NCI-H1930 (cell line): Measurements from ENCODE around the gene SLC25A21.
"Not testable (repeated sequence)": the region's sequence is repeated elsewhere in the genome, so short reads cannot be mapped to it uniquely, and the experiment has no call there.

Source experiments
- DNase-seq, 2 experiments: peaks; one replicate each; lab custom pipeline; 2025; lab: John Stamatoyannopoulos, UW

The SLC25A21 gene

DNA sequence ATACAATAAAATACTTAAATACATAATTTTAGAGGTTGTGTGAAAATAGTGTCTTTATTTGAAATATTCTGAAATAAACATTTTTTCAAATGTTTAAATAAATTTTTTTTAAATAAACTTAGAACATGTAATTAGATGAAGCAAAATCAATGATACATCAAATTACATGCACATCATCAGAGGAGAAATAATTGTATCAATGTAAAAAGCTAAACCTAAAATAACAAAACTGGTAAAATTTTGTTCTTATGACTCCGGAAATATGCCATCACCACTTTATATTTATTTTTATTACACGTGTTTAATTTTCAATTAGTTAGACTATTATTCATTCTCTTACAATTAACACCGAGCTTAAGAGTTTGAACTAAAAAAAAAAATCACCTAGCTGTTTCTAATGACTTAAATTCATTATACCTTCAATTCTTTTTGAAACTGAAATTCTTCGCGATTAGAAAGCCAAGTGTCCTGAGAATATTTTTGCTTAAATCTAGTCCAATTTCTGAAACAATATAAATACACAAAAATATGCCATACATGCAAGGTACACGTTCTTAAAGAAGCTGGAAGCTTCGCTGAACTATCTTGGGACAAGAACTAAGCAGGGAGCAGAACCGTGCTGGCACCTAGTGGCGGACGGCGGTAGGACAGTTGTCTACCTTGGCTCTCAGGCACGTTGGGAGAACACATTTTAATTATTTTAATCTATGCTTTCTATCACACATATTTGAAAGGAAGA is 230.5 kb downstream of the SLC25A21 start:
- peak in 1 of 2 experiments; percentile 62 for DNase-seq

DNA sequence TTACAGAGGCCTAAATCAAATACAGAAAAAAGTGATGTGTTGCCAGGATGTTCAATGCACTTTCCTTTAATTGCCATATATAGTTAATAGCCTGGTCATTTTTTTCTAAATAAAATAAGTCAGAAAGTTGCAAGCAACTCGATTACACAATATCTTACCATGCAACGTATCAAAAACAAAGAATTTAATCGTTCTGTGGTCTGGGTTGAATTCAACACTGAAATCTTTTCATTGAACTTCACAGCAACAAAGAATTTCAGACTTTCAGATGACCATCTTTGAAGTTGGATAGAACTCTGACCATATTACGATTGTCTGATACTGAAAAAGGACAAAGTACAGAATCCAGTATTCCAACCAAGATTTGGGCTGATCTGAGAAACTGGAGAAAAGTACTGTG is 231.9 kb downstream of the SLC25A21 start:
- no peak for DNase-seq

DNA sequence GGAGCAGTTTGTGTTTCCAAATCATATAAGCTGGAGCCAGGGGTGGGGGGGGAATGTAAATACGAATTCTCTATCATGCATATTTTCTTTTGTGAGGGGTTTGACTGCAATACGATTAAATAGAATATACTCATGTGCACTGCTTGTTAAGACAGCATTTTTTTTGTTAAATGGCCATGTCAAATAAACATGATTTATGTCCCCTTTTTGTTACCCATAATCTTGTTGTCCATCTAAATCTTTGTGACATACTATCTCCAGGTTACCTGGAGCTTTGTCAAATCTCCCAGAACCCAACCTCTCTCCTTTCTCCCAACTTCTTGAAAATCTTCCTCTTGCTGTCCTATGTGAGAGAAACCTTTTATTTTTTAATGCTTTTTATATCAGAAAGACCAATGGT is 233.1 kb downstream of the SLC25A21 start:
- no peak for DNase-seq

DNA sequence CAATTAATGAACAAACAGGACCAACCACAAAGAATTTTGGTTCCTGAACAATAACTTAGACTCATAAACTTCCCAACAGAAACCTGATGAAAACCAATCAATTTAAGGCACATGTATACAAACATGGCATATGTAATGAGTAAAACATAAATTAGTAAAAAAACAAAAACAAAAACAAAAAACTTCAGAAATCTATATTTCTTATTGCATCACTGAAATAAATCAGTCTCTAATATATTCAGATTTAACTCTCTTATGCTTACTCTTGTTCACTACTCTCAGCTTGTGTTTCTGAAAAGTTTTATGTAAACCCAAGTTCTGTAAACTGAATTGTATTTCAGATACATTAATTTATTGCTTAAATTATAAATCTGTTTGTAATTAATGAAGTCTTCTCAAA is 233.7 kb downstream of the SLC25A21 start:
- no peak for DNase-seq

DNA sequence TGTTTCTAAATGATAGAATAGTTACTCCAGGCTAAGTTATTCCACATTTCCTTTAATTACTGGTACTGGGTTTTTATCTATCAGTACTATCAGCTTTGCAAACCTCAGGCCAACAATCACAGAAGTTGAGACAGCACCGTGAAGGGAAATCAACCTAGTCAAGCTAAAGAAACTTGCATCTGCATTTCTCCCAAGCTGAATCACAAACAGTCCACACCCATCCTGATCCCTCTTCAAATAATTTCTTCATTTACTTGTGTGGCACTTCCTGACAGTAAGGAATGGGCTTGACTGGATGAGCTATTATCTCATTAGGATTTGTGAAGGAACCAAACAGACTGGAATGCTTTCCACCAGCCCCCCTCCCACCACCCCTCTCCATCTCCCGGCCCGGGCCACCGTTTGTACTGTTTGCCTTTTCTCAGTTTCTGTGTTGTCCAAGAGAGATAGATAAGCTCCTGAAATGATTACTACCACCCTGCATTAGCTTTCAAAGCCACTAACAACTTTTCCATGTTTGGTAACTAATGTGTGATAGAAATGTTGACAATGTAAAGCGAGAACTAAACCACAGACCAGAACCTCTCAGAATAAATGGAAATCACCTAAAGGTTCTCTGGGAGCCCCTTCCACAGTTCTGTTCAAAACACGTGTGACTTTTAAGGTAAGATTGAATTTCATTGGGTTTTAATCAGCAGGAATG is 236.3 kb downstream of the SLC25A21 start:
- no peak for DNase-seq

DNA sequence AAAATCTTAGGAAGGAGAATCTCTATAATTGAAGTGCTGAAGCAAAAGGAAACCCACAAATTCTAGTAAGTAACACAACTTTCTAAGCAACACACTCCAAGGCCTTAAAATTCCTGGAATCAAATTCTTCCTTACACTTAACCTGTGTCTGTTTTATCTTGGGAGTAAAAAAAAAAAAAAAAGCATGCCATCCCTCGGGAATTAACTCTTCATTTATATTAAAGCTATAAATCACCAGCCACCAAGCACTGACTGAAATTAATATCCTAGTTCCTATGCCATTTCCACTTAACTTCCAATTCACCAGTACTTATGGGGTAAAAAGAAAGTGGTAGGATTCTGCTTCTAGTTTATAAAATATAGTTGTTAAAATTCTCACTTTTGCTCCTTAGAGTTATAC is 238.1 kb downstream of the SLC25A21 start:
- DNase-seq, result no peak

DNA sequence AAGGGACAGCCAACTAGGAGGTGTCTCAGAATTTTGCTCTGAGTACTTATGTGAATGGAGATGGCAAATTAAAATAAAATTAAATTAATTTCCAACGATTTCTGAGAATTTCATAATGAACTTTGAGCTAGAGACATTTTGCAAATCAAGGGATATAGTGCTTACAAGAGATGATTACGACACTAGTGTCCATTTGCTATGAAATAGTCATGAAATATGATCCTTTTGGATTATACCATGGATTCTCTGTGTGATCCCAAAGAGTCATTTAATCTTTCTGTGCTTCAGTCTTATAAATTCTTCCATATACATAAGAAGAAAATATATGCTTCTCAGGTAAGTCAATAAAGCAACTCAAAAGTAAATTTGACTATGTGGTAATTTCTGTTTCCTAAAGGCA is 240.6 kb downstream of the SLC25A21 start:
- no peak for DNase-seq

DNA sequence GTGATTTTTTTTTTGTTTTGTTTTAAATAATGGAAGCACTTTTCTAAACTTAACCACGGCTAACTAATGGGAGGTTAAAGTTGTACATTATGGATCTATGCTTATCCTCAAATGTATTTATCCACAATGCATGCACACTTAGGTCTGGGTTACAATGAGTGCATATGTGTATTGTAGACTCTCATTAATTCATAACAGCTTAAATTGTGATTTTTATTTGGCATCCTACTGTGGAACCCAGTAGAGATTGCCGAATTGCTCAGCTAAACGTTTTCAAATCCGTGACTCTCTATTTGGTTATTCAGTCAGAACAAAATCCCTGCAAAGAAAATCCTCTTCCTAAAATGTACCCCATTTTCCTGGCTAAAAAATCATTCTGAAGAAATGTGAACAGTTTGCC is 244.0 kb downstream of the SLC25A21 start:
- no peak for DNase-seq

DNA sequence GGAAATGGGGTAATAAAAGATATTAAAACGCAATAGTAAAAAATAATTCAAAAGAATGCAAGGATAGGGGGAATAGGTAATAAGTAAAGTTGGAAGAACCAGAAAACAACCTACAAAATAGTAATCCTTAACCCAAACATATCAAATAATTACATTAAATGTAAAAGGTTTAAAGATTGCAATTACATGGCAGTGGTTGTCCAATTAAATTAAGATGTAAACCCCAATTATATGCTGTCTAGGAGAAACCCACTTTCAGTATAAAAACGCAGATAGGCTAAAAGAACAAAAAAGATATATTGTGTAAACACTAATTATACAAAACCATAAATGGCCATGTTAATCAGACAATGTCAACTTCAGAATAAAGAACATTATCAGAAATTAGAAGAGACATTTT is 247.3 kb downstream of the SLC25A21 start:
- DNase-seq, result no peak

DNA sequence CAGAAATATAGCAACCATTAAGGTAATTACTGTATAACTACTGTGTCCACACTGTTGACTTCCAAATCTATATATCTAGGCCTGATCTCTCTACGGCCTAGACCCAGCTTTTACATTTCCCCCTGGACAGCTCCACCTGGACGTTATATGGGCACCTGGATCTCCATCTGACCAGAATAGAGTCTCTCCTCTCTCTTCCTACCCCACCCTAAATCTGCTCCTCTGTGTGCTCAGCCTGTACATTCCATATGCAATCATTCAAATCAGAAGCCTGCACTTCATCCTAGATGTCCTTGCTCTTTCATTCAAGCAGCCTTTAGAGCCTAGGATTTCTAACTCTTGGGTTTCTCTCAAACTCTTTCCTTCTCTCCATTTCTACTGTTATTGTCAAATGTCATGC is 255.7 kb downstream of the SLC25A21 start:
- peak in 1 of 2 experiments; percentile 37 for DNase-seq

DNA sequence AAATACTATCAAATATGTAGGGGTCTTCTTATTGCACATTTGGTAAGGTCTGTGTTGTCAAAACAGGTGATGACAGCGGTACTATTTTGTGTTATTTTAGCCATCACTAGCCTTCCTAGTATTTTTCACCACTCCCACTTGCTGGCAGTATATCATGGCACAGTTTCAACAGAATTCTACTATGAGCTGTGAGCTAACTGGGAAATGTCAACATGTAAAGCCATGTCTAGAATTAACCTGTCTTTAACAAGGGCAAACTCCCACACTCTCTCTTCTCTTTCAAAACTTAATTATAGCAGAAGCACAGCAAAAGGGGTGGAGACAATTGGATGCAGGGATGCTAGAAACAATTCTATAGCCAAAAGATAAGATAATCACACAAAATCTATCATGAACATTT is 257.3 kb downstream of the SLC25A21 start:
- no peak for DNase-seq

DNA sequence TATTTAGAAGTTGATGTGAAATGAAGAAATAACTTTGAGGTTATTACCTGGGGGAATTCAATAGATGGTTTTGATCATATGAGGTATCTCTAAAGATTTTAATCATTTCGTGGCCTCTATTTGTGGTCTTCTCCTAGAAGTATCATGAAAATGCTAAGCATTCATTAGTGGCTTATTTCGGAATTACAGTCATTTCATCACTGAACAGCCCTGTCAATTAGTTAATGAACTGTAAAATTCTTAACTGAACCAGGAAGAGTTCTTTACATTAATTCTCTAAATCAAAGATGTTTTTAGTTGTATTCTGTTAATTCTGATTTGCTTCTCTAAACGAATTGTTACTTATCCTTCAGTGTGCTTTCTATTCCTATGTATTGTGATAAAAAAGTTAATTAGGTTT is 261.8 kb downstream of the SLC25A21 start:
- DNase-seq, result no peak

DNA sequence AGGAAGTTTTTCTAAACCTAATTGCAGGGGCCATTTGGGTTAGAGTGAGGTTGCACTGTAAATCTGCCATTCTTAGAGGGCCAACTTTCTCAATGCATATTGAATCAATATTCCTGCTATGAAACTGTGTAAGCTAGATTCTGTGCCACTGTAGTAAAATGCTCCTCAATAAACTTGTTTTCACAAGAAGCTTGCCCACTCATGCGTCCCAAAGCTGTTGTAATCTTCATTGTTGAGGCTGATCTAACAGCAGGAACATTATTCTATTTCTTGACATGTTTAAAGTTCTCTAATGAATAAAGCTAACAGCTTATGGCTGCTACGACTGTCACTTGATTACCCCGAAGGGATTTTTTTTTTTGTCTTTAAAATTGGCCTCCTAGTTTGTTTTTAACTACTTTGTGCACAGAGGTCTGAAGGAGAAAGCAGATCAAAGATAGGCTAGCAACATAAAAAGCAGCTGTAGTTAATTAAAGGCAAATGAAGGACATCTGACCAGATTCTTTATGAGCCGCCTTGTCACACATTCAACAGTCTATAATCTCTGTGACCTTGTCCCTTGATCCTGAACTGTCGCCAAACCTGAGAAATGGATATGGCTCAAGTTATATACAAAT is 267.0 kb downstream of the SLC25A21 start:
- no peak for DNase-seq

DNA sequence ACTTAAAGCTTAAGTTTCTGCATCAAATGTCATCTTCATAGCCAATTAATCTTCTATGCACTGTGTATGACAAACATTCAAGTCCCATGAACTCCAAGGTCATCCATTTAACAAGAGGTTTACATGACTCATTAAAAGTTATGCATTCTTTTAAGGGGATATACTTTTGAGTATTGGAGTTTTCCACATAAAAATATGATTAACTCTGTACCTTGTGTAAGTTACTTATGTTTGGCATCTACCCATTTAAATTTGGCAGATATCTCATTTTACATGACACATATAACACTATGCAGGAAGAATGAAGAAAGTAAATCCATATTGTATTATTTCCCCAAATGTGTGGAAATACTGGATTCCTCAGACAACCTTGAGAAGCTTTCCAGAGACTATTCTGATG is 270.5 kb downstream of the SLC25A21 start:
- no peak for DNase-seq

DNA sequence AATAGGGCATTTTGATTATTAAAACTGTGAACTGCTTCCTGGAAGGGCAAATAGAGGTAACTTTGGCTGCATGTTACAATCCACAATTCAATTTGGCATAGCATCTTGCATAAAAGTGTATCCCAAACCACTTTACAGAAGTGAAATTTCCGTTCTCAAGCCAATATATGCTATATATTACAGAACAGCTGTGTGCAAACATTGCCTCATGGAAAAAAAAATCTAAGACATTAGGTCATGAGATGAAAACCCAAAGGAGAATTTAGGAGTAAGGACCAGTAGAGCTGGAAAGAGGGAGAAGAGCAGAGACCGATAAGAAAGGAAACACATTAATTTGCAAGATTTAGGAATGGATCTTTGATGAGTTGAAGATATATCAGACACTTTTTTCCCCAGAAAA is 271.6 kb downstream of the SLC25A21 start:
- DNase-seq, result no peak

DNA sequence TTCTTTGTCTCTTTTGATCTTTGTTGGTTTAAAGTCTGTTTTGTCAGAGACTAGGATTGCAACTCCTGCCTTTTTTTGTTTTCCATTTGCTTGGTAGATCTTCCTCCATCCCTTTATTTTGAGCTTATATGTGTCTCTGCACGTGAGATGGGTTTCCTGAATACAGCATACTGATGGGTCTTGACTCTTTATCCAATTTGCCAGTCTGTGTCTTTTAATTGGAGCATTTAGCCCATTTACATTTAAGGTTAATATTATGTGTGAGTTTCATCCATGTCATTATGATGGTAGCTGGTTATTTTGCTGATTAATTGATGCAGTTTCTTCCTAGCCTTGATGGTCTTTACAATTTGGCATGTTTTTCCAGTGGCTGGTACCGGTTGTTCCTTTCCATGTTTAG is 276.1 kb downstream of the SLC25A21 start:
- DNase-seq, result not testable (repeated sequence)

DNA sequence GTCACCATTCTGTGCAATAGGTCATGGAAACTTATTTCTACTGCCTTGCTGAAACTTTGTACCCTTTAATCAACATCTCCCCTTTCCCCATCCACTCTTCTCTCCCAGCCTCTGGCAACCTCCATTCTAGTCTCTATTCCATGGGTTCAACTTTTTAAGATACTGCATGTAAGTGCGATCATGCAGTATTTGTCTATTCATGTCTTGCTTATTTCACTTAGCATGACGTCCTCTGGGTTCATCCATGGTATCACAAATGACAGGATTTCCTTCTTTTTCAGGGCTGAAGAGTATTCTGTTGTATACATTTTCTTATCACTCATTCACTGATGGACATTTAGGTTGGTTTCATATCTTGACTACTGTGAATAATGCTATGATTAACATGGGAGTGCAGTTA is 288.4 kb downstream of the SLC25A21 start:
- DNase-seq, result no peak

DNA sequence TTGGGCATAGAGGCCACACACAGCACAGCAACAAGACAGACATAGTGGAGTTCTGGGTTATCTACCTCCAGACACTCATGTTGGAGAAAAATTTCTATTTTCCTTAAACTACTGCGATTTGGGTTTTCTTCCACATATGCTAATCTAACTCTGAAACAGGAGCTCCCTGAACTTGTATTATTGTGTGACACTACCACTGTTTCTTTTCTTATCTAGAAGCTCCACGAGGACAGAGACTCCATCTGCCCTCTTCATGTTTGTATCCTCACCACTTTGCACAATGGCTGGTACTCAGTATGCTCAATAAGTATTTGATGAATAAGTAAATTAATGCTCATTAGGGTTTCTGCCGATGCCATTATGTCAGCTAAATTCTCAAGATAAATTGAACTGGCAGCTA is 292.1 kb downstream of the SLC25A21 start:
- DNase-seq, result no peak

DNA sequence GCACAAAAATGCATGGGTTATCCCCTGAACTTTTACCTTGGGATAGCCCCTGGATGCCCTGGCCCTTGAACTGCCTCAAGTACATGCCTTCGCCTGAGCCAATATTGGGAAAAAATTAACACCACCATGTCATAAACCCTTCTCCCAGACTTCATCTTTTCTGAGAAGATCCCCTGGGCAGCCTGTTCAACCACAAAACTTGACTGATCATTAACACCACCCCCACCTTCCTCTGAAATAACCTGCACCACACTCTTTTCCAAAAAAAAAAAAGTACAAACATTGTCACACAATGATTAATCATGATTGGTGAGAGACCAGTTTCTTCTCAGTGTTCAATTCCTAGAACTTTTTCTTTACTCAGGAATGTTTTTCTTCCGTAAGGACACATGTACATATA is 292.8 kb downstream of the SLC25A21 start:
- DNase-seq, result no peak

DNA sequence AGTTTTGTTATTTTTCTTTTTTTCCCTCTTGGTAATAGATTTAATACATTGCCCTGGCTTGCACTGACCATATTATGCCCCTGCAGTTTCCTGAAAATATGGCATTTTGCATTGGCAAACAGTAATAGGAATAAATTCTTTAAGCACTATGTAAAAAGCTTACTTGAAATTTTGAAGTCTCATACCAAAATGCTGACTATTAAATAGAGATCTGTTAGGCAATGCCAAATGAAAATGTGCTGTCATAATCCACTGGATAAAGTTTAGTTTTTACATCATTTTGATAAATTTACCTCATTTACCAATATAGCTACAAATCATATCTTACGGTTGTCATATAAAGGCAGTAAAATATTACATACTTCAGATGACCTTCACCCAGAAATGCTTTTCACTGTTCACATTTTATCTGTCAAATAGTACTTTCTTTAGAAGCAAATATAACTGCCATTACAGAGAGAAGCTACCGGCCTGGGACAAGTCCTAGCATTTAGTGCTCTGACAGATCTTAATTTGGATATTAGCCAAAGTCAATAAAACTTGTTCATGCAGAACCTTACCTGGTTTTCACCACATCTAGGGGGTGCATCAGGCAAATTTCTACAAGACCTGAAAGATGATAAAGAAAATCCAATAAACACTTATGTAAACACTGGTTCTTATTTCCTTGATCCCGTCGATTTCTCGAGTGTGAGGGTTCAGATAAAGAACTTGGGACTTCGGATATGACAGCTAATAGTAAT is 297.8 kb downstream of the SLC25A21 start:
- no peak for DNase-seq

DNA sequence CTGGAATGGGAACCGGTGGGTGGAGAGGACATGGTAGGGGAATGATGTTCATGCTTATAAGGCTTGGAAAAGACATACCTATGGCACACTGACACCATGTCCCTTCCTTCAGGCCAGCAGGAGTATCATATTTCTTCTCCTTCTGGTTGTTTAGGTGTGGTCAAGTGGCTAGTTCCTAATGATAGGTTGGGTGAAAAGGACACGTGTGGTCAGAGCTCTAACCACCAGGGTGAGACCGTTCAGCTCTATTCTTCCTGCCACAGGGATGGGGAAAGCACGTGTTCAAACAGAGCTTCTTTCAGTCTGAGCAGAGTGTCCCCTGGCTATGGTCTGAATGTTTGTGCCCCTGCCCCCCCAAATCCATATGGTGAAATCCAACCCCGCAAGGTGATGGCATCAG is 301.6 kb downstream of the SLC25A21 start:
- DNase-seq, result no peak

DNA sequence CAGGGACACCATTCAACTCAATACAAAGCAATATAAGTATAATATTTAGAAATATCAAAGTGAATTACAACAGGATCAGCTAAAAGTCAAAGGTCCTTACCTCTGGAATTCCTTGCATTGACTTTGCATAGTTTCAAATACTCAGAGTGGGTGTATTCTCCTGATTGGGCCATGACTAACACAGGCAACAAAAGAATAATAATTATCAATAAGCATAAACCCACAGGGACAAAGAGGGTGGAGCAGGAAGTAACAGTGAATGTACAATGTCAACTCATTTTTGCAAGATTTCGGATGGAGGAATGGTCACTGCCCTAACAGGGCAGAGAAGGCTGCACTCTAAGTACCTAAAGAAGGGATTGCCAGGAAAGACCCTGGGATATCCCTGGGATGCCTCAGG is 303.3 kb downstream of the SLC25A21 start:
- no peak for DNase-seq

DNA sequence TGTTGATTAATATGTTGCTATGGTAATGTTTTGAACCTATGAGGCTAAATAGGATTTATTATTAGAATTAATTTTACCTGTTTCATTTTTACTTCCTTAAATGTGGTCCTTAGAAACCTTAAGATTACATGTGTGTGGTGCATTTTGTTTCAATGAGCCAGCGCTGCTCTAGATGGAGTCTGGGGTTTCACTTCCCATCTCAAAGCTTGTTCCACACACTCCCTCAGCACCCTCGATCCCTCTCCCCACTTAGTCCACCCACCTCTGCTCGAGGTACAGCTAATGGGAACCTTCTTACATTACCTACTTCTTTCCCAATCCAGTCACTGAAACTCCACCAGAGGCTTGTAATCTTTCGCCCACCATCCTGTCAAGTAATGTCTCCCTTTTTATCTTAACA is 305.5 kb downstream of the SLC25A21 start:
- no peak for DNase-seq
